GM21526 (cell line): ENCODE data around the gene CERS1.
"Not testable (repeated sequence)": the region's sequence is repeated elsewhere in the genome, so short reads cannot be mapped to it uniquely, and the experiment has no call there.

ENCODE experiments used
- ATAC-seq: cut with Tn5 transposase; IDR thresholded peaks from one replicate; pipeline ENCODE4 v1.9.1; 2021; ENCODE audit warnings: moderate library complexity; ENCODE audit not compliant: unreplicated experiment, low FRiP score

CERS1 gene

DNA sequence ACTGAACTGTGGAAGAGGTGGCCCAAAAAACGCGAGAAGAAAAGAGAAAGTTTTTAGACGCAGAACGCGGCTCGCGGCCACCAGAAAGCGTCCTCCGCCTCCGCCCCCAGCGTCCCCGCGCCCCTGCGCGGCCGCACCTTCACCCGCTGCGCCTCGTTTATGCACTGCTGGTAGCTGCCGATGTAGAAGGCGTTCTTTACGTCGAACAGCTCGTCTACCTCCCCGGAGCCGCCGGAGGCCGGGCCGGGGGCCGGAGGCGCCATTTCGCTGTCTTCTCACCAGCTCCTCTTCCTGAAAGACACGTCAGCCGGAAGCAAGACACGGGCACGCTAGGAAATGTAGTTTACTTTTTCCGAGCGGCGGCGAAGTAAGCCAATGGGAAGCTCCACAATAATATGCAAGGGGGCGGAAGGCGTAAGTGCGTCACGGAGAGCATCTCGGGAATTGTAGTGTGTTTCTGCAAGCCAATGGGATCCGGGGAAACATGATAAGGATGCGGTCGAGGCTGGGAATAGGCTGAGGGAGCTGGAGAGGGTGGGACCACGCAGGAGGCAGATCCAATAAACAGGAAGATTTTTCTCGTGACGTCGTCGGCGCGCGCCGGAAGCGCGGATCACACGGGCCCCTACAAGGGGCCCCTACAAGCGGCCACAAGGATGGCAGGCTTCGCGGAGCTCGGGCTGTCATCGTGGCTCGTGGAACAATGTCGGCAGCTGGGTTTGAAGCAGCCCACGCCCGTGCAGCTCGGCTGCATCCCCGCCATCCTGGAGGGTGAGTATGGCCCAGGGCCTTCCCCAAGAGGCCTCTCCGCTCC, 23.3 kb upstream of the CERS1 start, which contains the start of the genes COPE and DDX49:
Gene COPE (minus strand): TSS at position 302 of the 814 bp plus-strand sequence. CDS start 39 bp downstream, at position 263.
Gene DDX49 (plus strand): TSS at position 630 of the 814 bp plus-strand sequence. CDS start 27 bp downstream, at position 657.
- ATAC-seq = peak; percentile 84

DNA sequence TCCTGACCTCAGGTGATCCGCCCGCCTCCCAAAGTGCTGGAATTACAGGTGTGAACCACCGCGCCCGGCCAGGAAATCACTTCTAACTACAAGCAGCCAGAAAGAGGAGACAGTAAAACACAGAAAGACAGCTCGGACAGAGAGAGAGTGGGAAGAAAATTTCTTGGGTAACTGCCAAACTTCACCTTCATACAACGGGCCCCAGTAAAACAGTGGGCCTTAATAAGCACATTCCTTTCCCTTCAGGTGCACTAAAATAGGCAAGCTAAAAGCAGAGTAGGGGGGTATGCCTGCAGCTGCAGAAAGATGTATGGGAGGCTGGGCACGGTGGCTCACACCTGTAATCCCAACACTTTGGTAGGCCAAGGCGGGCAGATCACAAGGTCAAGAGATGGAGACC, 21.6 kb upstream of the CERS1 start:
- ATAC-seq = not testable (repeated sequence)

DNA sequence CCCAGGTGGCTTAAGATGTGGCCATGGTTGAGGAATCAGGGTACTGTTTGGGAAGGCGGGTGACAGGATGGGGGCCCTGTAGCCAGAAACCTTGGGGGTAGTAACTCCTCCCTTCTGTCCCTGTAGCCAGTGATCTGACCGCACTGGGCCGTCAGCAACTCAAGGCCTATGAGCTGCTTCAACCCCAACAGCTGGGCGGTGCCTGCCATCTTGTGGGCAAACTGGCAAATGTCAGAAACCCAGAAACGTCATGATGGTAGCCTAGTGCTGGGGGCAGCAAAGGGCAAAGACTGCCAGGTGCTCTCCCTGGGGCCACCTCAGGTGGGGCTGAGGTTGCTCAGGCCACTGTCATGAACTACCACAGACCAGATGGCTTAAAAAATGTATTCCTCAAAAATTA, 19.7 kb upstream of the CERS1 start:
- no peak for ATAC-seq

DNA sequence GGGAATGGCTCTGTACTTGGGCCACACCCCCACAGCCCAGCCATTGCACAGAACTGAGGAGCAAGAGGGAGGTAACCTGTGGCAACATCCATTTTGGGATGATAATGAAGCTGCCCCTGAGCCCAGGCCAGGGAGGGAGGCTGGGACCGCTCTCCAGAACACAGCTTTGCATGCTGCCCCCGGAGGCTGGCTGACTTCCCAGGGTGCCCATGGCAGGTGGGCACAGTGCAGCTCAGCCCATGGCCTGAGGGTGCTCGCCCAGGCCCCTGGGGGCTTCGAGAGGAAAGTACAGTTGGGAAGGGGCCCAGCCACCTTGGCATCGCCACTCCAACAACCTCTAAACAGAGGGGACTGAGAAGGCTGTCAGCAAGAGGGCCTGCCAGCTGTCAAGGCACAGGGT, 17.5 kb upstream of the CERS1 start:
- no peak for ATAC-seq

DNA sequence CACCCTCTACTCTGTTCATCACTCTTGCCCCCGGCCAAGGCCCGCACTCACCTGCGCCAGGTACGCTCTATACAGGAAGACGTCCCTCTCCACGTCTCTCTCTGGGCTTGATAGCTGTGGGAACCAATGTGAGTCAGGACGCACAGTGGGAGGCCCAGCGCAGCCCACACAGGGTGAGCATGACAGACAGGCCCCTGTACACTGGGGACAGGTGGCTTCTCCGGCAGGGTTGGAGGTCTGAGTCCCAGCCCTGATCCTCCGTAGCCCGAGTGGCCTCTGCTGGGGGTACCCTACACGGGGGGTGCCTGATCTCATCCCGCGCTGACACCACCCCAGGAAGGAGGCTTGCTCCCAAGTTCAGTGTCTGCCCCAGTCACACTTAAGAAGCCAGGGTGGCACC, 17.0 kb upstream of the CERS1 start:
- no peak for ATAC-seq

DNA sequence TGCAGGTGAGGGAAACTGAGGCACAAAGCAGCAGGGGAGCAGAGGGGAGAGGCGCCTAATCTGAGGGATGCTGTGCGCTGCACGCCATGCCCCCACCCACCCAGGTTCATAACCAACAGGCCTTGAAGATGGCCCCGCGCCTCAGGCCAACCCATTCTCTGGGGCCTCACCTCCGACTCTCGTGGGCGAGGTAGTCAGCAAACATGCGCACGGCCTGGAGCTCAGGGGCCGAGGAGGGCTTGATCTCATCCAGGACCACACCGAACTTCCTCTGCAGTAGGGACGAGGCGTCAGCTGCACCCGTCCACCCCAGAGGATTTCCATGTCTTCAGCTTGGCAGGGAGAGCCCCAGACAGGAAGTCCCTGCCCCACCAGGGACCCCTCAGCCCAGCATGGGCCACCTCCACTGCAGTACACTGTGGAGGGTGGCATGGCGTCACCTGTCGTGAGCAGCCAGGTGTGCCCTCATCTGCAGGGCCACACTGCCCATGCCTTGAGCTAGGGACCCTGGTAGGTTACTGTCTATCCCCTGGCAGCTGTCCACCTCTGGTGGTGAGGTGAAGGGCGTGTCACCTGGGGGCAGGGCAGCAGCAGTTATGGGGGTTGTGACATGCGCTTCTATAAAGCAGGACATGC, 15.0 kb upstream of the CERS1 start:
- ATAC-seq = no peak

DNA sequence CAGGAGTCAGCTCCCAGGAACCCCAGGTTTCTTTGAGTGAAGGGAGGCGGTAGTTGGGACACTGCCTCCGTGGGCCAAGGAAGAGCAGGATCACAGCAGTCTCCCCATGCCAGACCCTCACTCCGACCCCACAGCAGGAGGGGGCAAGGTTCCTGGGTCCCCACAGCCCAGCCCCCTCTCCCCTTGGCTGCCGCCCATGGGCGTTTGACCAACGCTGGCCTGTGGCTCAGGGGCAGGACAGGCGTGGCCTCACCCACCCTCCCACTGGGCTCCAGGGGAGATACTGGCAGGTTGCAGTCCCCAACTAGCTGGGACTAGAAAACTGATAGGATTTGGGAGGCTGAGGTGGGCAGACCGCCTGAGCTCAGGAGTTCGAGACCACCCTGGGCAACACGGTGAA, 14.1 kb upstream of the CERS1 start:
- ATAC-seq = no peak

DNA sequence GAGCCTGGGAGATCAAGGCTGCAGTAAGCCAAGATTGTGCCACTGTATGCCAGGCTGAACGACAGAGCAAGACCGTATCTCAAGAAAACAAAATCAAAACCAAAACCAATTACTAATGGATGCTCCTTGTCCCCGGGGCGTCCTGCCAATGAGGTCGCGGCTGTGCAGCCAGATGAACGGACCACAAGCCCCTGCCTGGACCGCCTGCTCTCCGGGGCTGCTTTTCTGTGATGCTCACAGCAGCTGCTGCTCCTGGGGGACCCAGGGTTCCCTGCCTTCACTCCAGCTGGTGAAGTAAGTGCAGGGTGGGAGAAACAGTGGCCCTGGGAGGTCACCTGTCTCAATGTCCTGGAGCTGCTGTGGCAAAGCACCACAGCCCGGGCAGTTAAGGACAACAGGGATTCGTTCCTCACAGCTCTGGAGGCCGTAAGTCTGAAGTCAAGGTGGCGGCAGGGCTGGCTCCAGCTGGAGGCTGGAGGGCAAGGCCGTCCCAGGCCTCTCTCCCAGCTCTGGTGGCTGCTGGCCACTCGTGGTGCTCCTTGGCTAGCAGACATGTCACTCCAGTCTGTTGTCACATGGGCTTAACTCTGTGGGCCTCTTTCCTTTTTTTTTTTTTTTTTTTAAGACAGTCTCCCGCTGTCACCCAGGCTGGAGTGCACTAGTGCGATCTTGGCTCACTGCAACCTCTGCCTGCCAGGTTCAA, 13.1 kb upstream of the CERS1 start:
- no peak for ATAC-seq

GRCh38 chr19:18906605-18907519, 10.9 kb upstream of the CERS1 start:
- no peak for ATAC-seq

DNA sequence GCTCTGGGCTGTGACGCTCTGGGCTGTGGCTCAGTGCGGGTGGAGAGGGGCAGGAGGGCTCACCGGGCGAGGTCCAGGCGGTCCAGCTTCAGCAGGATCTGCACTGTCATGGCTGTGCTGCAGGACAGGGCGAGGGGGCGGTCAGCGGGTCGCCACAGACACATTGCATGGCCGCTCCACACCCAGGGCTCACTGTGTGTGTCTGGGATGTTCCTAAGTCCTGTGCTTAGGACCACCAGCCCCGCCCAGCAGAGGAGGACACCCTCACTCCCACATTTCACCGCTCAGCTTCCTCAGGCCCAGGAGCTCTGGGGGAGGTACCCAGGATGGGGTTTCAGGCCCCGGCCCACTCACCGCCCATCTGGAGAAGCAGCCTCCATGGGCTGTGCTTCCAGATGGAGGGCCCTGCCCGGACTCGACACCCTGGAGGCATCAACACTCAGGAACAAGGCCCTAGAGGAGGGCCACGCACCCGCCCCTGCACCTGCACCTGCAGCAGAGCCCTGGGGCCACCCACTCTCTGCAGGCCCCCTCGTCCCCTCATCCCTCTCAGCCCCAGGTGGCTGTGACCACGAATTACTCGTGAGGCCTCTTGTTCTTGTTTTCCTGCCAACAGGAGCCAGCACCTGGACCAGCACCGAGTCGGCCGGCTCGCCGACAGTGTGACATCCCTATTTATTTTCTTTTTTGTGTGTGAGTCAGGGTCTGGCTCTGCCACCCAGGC, 9.7 kb upstream of the CERS1 start:
- ATAC-seq = no peak

DNA sequence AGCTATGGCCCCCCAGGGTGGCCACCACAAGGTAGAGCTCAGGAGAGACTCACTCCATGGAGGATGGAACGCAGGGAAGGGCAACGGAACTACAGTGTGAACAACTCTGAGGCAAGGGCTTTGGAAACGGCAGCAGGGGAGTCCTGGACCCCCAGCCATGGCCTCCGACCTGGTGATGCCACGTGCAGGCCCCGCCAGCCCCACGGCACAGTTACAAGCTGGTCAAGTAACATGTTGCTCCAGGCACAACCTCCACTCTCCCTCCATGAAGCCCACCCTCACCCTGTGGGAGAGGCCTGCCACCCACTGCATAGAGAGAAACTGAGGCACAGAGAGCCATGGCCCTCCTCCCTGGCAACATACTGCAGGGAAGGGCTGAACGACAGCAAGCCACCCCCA, 9.1 kb upstream of the CERS1 start:
- no peak for ATAC-seq

DNA sequence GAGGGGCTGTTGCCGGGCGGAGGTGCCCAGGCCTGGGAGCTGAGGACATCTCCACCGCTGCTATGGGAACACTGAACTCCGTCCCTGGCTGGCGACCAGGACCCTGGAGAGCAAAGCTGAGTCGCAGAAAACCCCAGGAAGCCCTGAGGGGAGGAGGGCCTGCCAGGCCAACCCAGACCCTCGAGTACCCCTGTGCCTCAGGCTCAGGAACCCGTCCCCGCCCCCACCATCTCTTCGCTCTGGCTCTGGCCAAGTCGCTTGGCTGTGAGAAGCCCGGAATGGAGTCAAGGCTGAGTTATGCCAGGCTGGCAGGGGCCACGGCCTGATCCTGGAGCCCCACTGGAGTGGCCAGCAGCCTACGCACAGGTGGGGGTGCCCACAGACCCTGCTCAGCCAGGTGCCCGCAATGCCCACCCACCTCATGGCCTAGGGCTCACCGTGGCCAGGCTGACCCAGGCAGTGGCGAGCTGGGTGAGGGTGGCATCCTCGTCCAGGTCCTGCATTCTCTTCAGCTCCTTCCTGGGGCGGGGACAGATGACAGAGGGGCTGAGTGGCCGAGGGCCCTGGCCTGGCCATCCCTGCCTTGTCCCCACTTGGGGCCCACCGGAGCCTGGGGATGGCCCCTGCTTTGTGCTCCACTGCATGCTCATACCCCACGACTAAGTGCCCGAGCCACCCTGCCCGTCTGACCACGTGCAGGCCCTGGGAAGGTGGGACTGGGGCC, 8.5 kb upstream of the CERS1 start:
- ATAC-seq = no peak

GRCh38 chr19:18903156-18904037, 7.4 kb upstream of the CERS1 start:
- no peak for ATAC-seq

DNA sequence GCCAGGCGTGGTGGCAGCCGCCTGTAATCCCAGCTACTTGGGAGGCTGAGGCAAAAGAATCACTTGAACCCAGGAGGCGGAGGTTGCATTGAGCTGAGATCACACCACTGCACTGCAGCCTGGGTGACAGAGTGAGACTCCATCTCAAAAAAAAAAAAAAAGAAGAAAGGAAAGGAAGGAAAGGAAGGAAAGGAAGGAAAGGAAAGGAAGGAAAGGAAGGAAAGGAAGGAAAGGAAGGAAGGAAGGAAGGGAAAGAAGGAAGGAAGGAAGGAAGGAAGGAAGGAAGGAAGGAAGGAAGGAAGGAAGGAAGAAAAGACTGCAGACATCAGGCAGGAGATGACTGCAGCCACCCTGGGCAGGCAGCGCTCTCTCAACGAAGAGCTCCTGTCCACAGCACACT, 6.6 kb upstream of the CERS1 start:
- not testable (repeated sequence) for ATAC-seq

DNA sequence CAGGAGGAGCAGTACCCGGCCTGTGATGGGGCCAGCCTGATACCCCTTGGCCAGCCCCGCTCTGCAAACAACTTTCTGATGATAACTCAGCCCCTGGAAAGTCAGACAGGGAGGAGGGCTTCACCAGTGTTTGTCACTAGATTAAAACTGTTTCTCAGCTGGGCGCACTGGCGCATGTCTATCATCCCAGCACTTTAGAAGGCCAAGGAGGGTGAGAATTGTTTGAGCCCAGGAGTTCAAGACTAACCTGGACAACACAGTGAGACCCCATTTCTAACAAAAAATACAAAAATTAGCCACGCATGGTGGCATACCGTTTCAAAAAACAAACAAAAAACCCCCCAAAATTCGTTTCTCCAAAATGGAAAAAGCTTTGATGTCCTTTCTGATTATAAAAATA, 5.5 kb upstream of the CERS1 start:
- no peak for ATAC-seq

DNA sequence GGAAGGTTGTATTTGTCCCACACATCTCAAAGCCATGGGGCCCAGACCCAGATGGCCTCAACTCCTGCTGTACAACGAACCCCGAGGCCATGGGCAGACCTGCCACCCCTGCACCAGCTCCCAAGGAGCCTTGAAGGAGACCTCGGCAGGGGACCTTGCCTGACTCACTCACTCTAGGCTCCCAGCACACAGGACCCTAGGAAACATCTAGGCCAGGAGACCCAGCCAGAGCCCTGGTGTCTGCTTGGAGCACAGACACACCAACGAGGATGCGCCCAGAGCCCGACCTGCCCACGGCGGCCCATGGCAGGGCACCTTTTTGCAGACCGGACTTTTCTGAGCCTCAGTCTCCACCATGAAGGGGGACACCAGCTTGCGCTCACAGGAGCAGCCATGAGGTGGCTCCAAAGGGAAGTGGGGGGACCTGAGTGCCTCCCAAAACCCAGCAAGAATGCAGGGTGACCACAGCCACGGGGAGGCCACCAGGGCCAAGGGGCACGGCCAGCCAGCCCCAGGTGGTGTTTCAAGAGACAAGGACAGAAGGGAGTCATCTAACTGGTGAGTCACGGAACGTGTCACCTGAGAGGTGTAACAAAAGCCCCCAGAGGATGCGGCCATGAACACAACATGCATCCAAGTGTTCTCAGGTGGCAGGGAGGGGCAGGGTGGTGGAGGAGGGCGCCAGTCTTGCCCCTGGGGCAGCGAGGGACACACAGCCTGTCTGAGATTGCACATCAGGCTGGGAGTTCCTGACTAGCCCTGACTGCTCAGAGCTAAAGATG, 4.9 kb upstream of the CERS1 start:
- ATAC-seq = no peak
